MM.1S (cell line): ENCODE results near the gene CLTA.

Experiments used
- DNase-seq: peaks from one replicate; pipeline ENCODE4 v3.0.0-alpha.2; 2015
- H2AFZ ChIP-seq: fragments of 300-600 bp; sonication (generic); 2 replicates; pipeline ENCODE4 v1.6.0; 2016; ENCODE audit warnings: antibody characterized with exemption, low read length
- H3F3A ChIP-seq: fragments of 300-600 bp; sonication (generic); 2 replicates; pipeline ENCODE4 v1.6.1; 2016; ENCODE audit warnings: mild to moderate bottlenecking, antibody characterized with exemption, low read length, moderate library complexity, mixed read lengths; ENCODE audit not compliant: insufficient read depth
- H3K27ac ChIP-seq: fragments of 300-600 bp; sonication (generic); 2 replicates; pipeline ENCODE4 v1.5.1; 2016; ENCODE audit warnings: mild to moderate bottlenecking, low read length
- H3K27me3 ChIP-seq: fragments of 300-600 bp; sonication (generic); replicated peaks from 2 replicates; pipeline ENCODE4 v1.6.0; 2016; ENCODE audit warnings: low read length; ENCODE audit not compliant: insufficient read depth
- H3K36me3 ChIP-seq: fragments of 300-600 bp; sonication (generic); replicated peaks from 2 replicates; pipeline ENCODE4 v1.6.1; 2016; ENCODE audit warnings: mild to moderate bottlenecking, low read length, mixed read lengths; ENCODE audit not compliant: insufficient read depth
- H3K4me1 ChIP-seq: fragments of 300-600 bp; sonication (generic); 2 replicates; pipeline ENCODE4 v1.6.1; 2016; ENCODE audit warnings: low read length, mixed read lengths
- H3K4me2 ChIP-seq: fragments of 300-600 bp; sonication (generic); 2 replicates; pipeline ENCODE4 v1.6.0; 2016; ENCODE audit warnings: low read depth, low read length
- H3K4me3 ChIP-seq: fragments of 300-600 bp; sonication (generic); 2 replicates; pipeline ENCODE4 v1.5.1; 2016; ENCODE audit warnings: low read length, mixed read lengths
- H3K79me2 ChIP-seq: fragments of 300-600 bp; sonication (generic); 2 replicates; pipeline ENCODE4 v1.6.1; 2016; ENCODE audit warnings: mixed run types, low read length, mixed read lengths
- H3K9ac ChIP-seq: fragments of 300-600 bp; sonication (generic); 2 replicates; pipeline ENCODE4 v1.6.1; 2016; ENCODE audit warnings: low read length, mixed read lengths
- H3K9me2 ChIP-seq: fragments of 300-600 bp; sonication (generic); replicated peaks from 2 replicates; pipeline ENCODE4 v1.6.1; 2016; ENCODE audit warnings: mild to moderate bottlenecking, low read length, mixed read lengths; ENCODE audit not compliant: insufficient read depth
- H3K9me3 ChIP-seq: fragments of 300-600 bp; sonication (generic); replicated peaks from 2 replicates; pipeline ENCODE4 v1.6.1; 2016; ENCODE audit warnings: mild to moderate bottlenecking, low read length, mixed read lengths; ENCODE audit not compliant: insufficient read depth
- H4K20me1 ChIP-seq: fragments of 300-600 bp; sonication (generic); 2 replicates; pipeline ENCODE4 v1.6.1; 2016; ENCODE audit warnings: mild to moderate bottlenecking, low read length, moderate library complexity, mixed read lengths; ENCODE audit not compliant: insufficient read depth
- CTCF ChIP-seq: fragments of 300-600 bp; sonication (generic); IDR thresholded peaks from 2 replicates; pipeline ENCODE4 v1.5.1; 2016; ENCODE audit warnings: antibody characterized with exemption, low read length, mixed read lengths
- EZH2 ChIP-seq: fragments of 300-600 bp; sonication (generic); optimal IDR thresholded peaks from 2 replicates; pipeline ENCODE3; 2017; ENCODE audit warnings: low read depth, mild to moderate bottlenecking, antibody characterized with exemption, low read length, mixed read lengths
- EZH2phosphoT487 ChIP-seq: fragments of 300-600 bp; sonication (generic); IDR thresholded peaks from 2 replicates; pipeline ENCODE4 v1.6.1; 2018; ENCODE audit warnings: antibody characterized with exemption, low read length

The CLTA gene

GRCh38 chr9:36208521-36209253 is 18.0 kb downstream of the CLTA start:
- Histone ChIP-seq H3K27ac (no peak overlapping the region), H3K4me2 (no peak overlapping the region), H2AFZ (no peak overlapping the region), H3K9ac (no peak overlapping the region), H3F3A (no peaks in the 10 kb centered on the region; the same call in 1 of the 2 replicates), H3K9me3 (no peaks in the 10 kb centered on the region), H3K4me3 (no peak overlapping the region), H4K20me1 (peaks cover 33% of the 10 kb centered on the region), H3K4me1 (no peaks in the 10 kb centered on the region), H3K36me3 (peaks cover 45% of the 10 kb centered on the region), H3K27me3 (no peaks in the 10 kb centered on the region), H3K79me2 (peaks cover 90% of the 10 kb centered on the region), H3K9me2 (no peaks in the 10 kb centered on the region)
- TF ChIP-seq EZH2 (no peak), EZH2phosphoT487 (no peak), CTCF (no peak)
- DNase-seq: no peak

GRCh38 chr9:36210722-36211121 is 20.0 kb downstream of the CLTA start:
- H3K9me2 ChIP-seq: no peaks in the 10 kb centered on the region
- no peak overlapping the region for H3K4me3 ChIP-seq
- H3K36me3 ChIP-seq: peaks cover 27% of the 10 kb centered on the region; the same call in 1 of the 2 replicates
- no peaks in the 10 kb centered on the region for H3F3A ChIP-seq
- H3K79me2 ChIP-seq: peaks cover 74% of the 10 kb centered on the region
- H3K4me2 ChIP-seq: no peak overlapping the region
- no peaks in the 10 kb centered on the region for H3K9me3 ChIP-seq
- H4K20me1 ChIP-seq: peaks cover 33% of the 10 kb centered on the region
- no peaks in the 10 kb centered on the region for H3K4me1 ChIP-seq
- H3K27ac ChIP-seq: no peak overlapping the region
- TF ChIP-seq EZH2phosphoT487 (no peak), CTCF (no peak), EZH2 (no peak)
- H2AFZ ChIP-seq: no peak overlapping the region
- no peaks in the 10 kb centered on the region for H3K27me3 ChIP-seq
- no peak overlapping the region for H3K9ac ChIP-seq
- no peak for DNase-seq

GRCh38 chr9:36211510-36211909 is 20.8 kb downstream of the CLTA start:
- Histone ChIP-seq H3K27ac (no peak overlapping the region), H3K36me3 (peaks cover 24% of the 10 kb centered on the region; the same call in 1 of the 2 replicates), H3K4me1 (no peaks in the 10 kb centered on the region), H4K20me1 (peaks cover 33% of the 10 kb centered on the region), H3K9me3 (no peaks in the 10 kb centered on the region), H3K9me2 (no peaks in the 10 kb centered on the region), H3K4me3 (no peak overlapping the region), H3K9ac (no peak overlapping the region), H2AFZ (no peak overlapping the region), H3F3A (no peaks in the 10 kb centered on the region), H3K79me2 (peaks cover 67% of the 10 kb centered on the region), H3K27me3 (no peaks in the 10 kb centered on the region), H3K4me2 (no peak overlapping the region)
- no peak for DNase-seq
- no peak for TF ChIP-seq EZH2

- Histone ChIP-seq H3K4me1 (no peaks in the 10 kb centered on the region), H3F3A (no peaks in the 10 kb centered on the region), H3K9me3 (no peaks in the 10 kb centered on the region), H3K9me2 (no peaks in the 10 kb centered on the region), H3K4me2 (no peak overlapping the region), H4K20me1 (peaks cover 33% of the 10 kb centered on the region), H3K36me3 (peaks cover 11% of the 10 kb centered on the region; the same call in 1 of the 2 replicates), H3K27me3 (no peaks in the 10 kb centered on the region), H3K79me2 (peaks cover 48% of the 10 kb centered on the region), H3K27ac (no peak overlapping the region), H3K4me3 (no peak overlapping the region), H3K9ac (no peak overlapping the region), H2AFZ (no peak overlapping the region)
- TF ChIP-seq EZH2phosphoT487: no peak
- DNase-seq: no peak
Measured at GRCh38 chr9:36213387-36213786, 22.7 kb downstream of the CLTA start.
